ENCODE data around the gene PRKCG. TPM values are rescaled to one million over a fixed set of nuclear protein-coding genes. Genes with fewer than 3 reads are reported as not detected.

PRKCG gene
- total RNA-seq, 2 donors from 2014 or later: 0.26 TPM; not detected in 1

GRCh38 chr19:53900191-53900860, 18.3 kb downstream of the PRKCG start:
- Histone ChIP-seq H3K9me3 (no peaks in the 10 kb centered on the region), H3K27ac (no peak overlapping the region), H3K36me3 (replicated peaks in 1 of 2; ENCODE audit: insufficient read depth in 1 of 2, low read depth in 2 of 2) (no peaks in the 10 kb centered on the region), H3K27me3 (peaks cover 0 to 6% of the 10 kb centered on the region in 2 donors), H3K4me3 (no peak overlapping the region), H3K4me1 (no peaks in the 10 kb centered on the region)
- no peak for ATAC-seq
- TF ChIP-seq, protein P1, sequence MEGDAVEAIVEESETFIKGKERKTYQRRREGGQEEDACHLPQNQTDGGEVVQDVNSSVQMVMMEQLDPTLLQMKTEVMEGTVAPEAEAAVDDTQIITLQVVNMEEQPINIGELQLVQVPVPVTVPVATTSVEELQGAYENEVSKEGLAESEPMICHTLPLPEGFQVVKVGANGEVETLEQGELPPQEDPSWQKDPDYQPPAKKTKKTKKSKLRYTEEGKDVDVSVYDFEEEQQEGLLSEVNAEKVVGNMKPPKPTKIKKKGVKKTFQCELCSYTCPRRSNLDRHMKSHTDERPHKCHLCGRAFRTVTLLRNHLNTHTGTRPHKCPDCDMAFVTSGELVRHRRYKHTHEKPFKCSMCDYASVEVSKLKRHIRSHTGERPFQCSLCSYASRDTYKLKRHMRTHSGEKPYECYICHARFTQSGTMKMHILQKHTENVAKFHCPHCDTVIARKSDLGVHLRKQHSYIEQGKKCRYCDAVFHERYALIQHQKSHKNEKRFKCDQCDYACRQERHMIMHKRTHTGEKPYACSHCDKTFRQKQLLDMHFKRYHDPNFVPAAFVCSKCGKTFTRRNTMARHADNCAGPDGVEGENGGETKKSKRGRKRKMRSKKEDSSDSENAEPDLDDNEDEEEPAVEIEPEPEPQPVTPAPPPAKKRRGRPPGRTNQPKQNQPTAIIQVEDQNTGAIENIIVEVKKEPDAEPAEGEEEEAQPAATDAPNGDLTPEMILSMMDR (IDR thresholded peaks at IDR 0.05): no peak
- TF ChIP-seq POLR2A (IDR thresholded peaks at IDR 0.05): no peak
- no peak for DNase-seq
- 73 to 78% methylated on average over 14 to 26 of the region's 27 CpGs for WGBS, 2 donors
- intact Hi-C loops (cut with DNase I): no loop called here

GRCh38 chr19:53903055-53903680, 21.2 kb downstream of the PRKCG start:
- H3K9me3 ChIP-seq: no peaks in the 10 kb centered on the region
- ATAC-seq (no peak), DNase-seq (peak in 3 of 4 donors; percentile 39 to 45 (median 40))
- TF ChIP-seq POLR2A (IDR thresholded peaks at IDR 0.05): no peak
- TF ChIP-seq, protein P1 (IDR thresholded peaks at IDR 0.05): no peak
- H3K36me3 ChIP-seq (replicated peaks in 1 of 2; ENCODE audit: insufficient read depth in 1 of 2, low read depth in 2 of 2): no peaks in the 10 kb centered on the region
- WGBS, 2 donors: 30 to 42% methylated on average over 4 of the region's 4 CpGs
- no peak overlapping the region for H3K27ac ChIP-seq
- intact Hi-C loops (cut with DNase I): no loop called here
- H3K4me1 ChIP-seq: peaks cover 3% of the 10 kb centered on the region
- peaks cover 0 to 24% of the 10 kb centered on the region in 2 donors for H3K27me3 ChIP-seq
- no peak overlapping the region for H3K4me3 ChIP-seq

DNA sequence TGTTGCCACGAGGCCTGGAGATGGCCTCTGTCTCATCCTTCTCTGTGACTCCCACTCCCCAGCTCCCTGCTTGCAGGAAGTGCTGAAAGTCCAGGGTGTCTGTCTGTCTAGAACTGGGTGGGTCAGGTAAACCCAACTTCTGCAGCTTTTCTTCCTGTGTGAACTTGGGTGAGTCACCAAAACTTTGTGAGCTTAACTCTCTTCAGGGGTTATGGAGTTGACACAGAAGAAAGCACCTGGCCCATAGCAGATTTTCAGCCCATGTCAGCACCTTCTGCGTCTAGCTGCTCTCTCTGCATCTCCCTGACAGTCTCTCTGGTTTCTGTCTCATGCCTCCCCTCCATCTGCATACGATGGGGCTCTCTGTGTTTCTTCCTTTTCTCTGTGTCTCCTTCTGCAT, 22.9 kb downstream of the PRKCG start:
- H3K36me3 ChIP-seq (replicated peaks in 1 of 2; ENCODE audit: insufficient read depth in 1 of 2, low read depth in 2 of 2): no peaks in the 10 kb centered on the region
- intact Hi-C loops (cut with DNase I): no loop called here
- H3K27me3 ChIP-seq: peaks cover 0 to 38% of the 10 kb centered on the region in 2 donors
- 12 to 18% methylated on average over 3 of the region's 3 CpGs for WGBS, 2 donors
- H3K9me3 ChIP-seq: no peaks in the 10 kb centered on the region
- DNase-seq (no peak), ATAC-seq (no peak)
- H3K4me3 ChIP-seq: no peak overlapping the region
- TF ChIP-seq POLR2A (IDR thresholded peaks at IDR 0.05): no peak
- TF ChIP-seq, protein P1 (IDR thresholded peaks at IDR 0.05): no peak
- H3K4me1 ChIP-seq: peaks cover 9% of the 10 kb centered on the region
- no peak overlapping the region for H3K27ac ChIP-seq

- intact Hi-C loops (cut with DNase I): no loop called here
- no peak for TF ChIP-seq POLR2A (IDR thresholded peaks at IDR 0.05)
- TF ChIP-seq, protein P1 (IDR thresholded peaks at IDR 0.05): no peak
- Histone ChIP-seq H3K36me3 (replicated peaks in 1 of 2; ENCODE audit: insufficient read depth in 1 of 2, low read depth in 2 of 2) (no peaks in the 10 kb centered on the region), H3K4me3 (no peak overlapping the region), H3K27ac (no peak overlapping the region), H3K4me1 (peaks cover 9% of the 10 kb centered on the region), H3K9me3 (no peaks in the 10 kb centered on the region), H3K27me3 (peaks cover 0 to 45% of the 10 kb centered on the region in 2 donors)
- ATAC-seq: no peak
- DNase-seq: no peak
- WGBS, 2 donors: 27 to 67% methylated on average over 1 of the region's 1 CpG
Observed at GRCh38 chr19:53905787-53906186, 23.8 kb downstream of the PRKCG start.

Measured in body of pancreas (tissue), 4 donors.